IPS-18a (cell line): ENCODE measurements around the gene MFF.
"Not testable (repeated sequence)": the region's sequence is repeated elsewhere in the genome, so short reads cannot be mapped to it uniquely, and the experiment has no call there.

Experiments used
- H3K27ac ChIP-seq: one replicate; pipeline ENCODE4 v1.5.1; 2013; ENCODE audit warnings: low read length
- H3K27me3 ChIP-seq: one replicate; pipeline ENCODE4 v1.6.1; 2013; ENCODE audit warnings: mild to moderate bottlenecking, low read length; ENCODE audit not compliant: control insufficient read depth, insufficient read depth
- H3K36me3 ChIP-seq: one replicate; pipeline ENCODE4 v1.6.1; 2013; ENCODE audit warnings: low read depth, low read length; ENCODE audit not compliant: control insufficient read depth
- H3K4me1 ChIP-seq: one replicate; pipeline ENCODE4 v1.6.1; 2013; ENCODE audit warnings: low read depth, low read length; ENCODE audit not compliant: control insufficient read depth
- H3K4me3 ChIP-seq: one replicate; pipeline ENCODE4 v1.5.1; 2013; ENCODE audit warnings: low read length
- H3K9ac ChIP-seq: one replicate; pipeline ENCODE4 v1.6.1; 2013; ENCODE audit warnings: mild to moderate bottlenecking, low read length, moderate library complexity
- H3K9me3 ChIP-seq: one replicate; pipeline ENCODE4 v1.6.1; 2013; ENCODE audit warnings: low read depth, low read length; ENCODE audit not compliant: control insufficient read depth

The MFF gene

GRCh38 chr2:227337442-227337841 lies 12.4 kb downstream of the MFF start:
- H3K4me3 ChIP-seq: no peak overlapping the region
- no peak overlapping the region for H3K9ac ChIP-seq
- H3K36me3 ChIP-seq: peaks cover 55% of the 10 kb centered on the region
- no peak overlapping the region for H3K27ac ChIP-seq
- no peaks in the 10 kb centered on the region for H3K9me3 ChIP-seq
- no peaks in the 10 kb centered on the region for H3K4me1 ChIP-seq
- no peaks in the 10 kb centered on the region for H3K27me3 ChIP-seq

- Histone ChIP-seq H3K9me3 (no peaks in the 10 kb centered on the region), H3K27ac (no peak overlapping the region), H3K4me3 (no peak overlapping the region), H3K36me3 (peaks cover 51% of the 10 kb centered on the region), H3K4me1 (no peaks in the 10 kb centered on the region), H3K27me3 (no peaks in the 10 kb centered on the region), H3K9ac (no peak overlapping the region)
Observed at GRCh38 chr2:227339098-227339599, 14.1 kb downstream of the MFF start.

- peaks cover 43% of the 10 kb centered on the region for H3K36me3 ChIP-seq
- no peak overlapping the region for H3K27ac ChIP-seq
- H3K9me3 ChIP-seq: no peaks in the 10 kb centered on the region
- H3K27me3 ChIP-seq: no peaks in the 10 kb centered on the region
- H3K9ac ChIP-seq: no peak overlapping the region
- H3K4me3 ChIP-seq: no peak overlapping the region
- H3K4me1 ChIP-seq: no peaks in the 10 kb centered on the region
Observed at GRCh38 chr2:227340106-227340505, 15.1 kb downstream of the MFF start.

GRCh38 chr2:227341553-227341952 lies 16.5 kb downstream of the MFF start:
- no peaks in the 10 kb centered on the region for H3K9me3 ChIP-seq
- H3K27me3 ChIP-seq: no peaks in the 10 kb centered on the region
- no peaks in the 10 kb centered on the region for H3K4me1 ChIP-seq
- H3K27ac ChIP-seq: no peak overlapping the region
- peaks cover 34% of the 10 kb centered on the region for H3K36me3 ChIP-seq
- H3K4me3 ChIP-seq: no peak overlapping the region
- H3K9ac ChIP-seq: no peak overlapping the region

- Histone ChIP-seq H3K27ac (no peak overlapping the region), H3K36me3 (peaks cover 45% of the 10 kb centered on the region), H3K4me1 (no peaks in the 10 kb centered on the region)
Observed at GRCh38 chr2:227344231-227344630, 19.2 kb downstream of the MFF start.

GRCh38 chr2:227347117-227347516 lies 22.1 kb downstream of the MFF start:
- no peaks in the 10 kb centered on the region for H3K9me3 ChIP-seq
- H3K36me3 ChIP-seq: peaks cover 38% of the 10 kb centered on the region
- H3K4me1 ChIP-seq: no peaks in the 10 kb centered on the region
- no peak overlapping the region for H3K9ac ChIP-seq
- H3K4me3 ChIP-seq: no peak overlapping the region
- H3K27me3 ChIP-seq: no peaks in the 10 kb centered on the region
- no peak overlapping the region for H3K27ac ChIP-seq

More at GRCh38 chr2:227344231-227344630, 19.2 kb downstream of the MFF start:
- Histone ChIP-seq H3K4me3 (no peak overlapping the region), H3K9ac (no peak overlapping the region), H3K27me3 (no peaks in the 10 kb centered on the region), H3K9me3 (no peaks in the 10 kb centered on the region)

- H3K27me3 ChIP-seq: no peaks in the 10 kb centered on the region
- H3K9ac ChIP-seq: no peak overlapping the region
- no peaks in the 10 kb centered on the region for H3K4me1 ChIP-seq
- H3K9me3 ChIP-seq: no peaks in the 10 kb centered on the region
- H3K36me3 ChIP-seq: peaks cover 27% of the 10 kb centered on the region
- H3K27ac ChIP-seq: no peak overlapping the region
- no peak overlapping the region for H3K4me3 ChIP-seq
Observed at GRCh38 chr2:227348324-227348723, 23.3 kb downstream of the MFF start.

- no peak overlapping the region for H3K27ac ChIP-seq
- peaks cover 27% of the 10 kb centered on the region for H3K36me3 ChIP-seq
- no peak overlapping the region for H3K4me3 ChIP-seq
- no peaks in the 10 kb centered on the region for H3K9me3 ChIP-seq
- H3K4me1 ChIP-seq: no peaks in the 10 kb centered on the region
- no peaks in the 10 kb centered on the region for H3K27me3 ChIP-seq
- no peak overlapping the region for H3K9ac ChIP-seq
Observed at GRCh38 chr2:227349989-227350612, 25.1 kb downstream of the MFF start.

GRCh38 chr2:227351639-227352038 lies 26.6 kb downstream of the MFF start:
- H3K36me3 ChIP-seq: peaks cover 35% of the 10 kb centered on the region
- H3K4me3 ChIP-seq: no peak overlapping the region
- H3K27ac ChIP-seq: no peak overlapping the region
- no peaks in the 10 kb centered on the region for H3K9me3 ChIP-seq
- H3K27me3 ChIP-seq: no peaks in the 10 kb centered on the region
- no peaks in the 10 kb centered on the region for H3K4me1 ChIP-seq
- H3K9ac ChIP-seq: no peak overlapping the region

- Histone ChIP-seq H3K4me3 (no peak overlapping the region), H3K27ac (no peak overlapping the region), H3K36me3 (peaks cover 39% of the 10 kb centered on the region), H3K9ac (no peak overlapping the region), H3K4me1 (no peaks in the 10 kb centered on the region), H3K9me3 (no peaks in the 10 kb centered on the region), H3K27me3 (no peaks in the 10 kb centered on the region)
Observed at GRCh38 chr2:227360351-227360750, 35.3 kb downstream of the MFF start.

- Histone ChIP-seq H3K36me3 (peaks cover 15% of the 10 kb centered on the region), H3K4me1 (no peaks in the 10 kb centered on the region), H3K27ac (no peak overlapping the region), H3K9me3 (no peaks in the 10 kb centered on the region), H3K4me3 (no peak overlapping the region), H3K9ac (no peak overlapping the region), H3K27me3 (no peaks in the 10 kb centered on the region)
Observed at GRCh38 chr2:227363756-227364155, 38.7 kb downstream of the MFF start.

- not testable (repeated sequence) for H3K9ac ChIP-seq, H3K27me3 ChIP-seq, H3K27ac ChIP-seq, H3K4me3 ChIP-seq, H3K36me3 ChIP-seq, H3K9me3 ChIP-seq, H3K4me1 ChIP-seq
Observed at GRCh38 chr2:227364585-227365263, 39.7 kb downstream of the MFF start.
